T-helper 1 cell (primary cell): ENCODE measurements around the gene TMEM101.
"Not testable (repeated sequence)": the region's sequence is repeated elsewhere in the genome, so short reads cannot be mapped to it uniquely, and the experiment has no call there.

Experiments used
- DNase-seq, 5 donors: peaks; one replicate each; pipeline ENCODE4 v3.0.0-alpha.2; 2012 to 2020

TMEM101 gene

GRCh38 chr17:43974382-43975266 is 40.1 kb downstream of the TMEM101 start:
- no peak for DNase-seq

- not testable (repeated sequence) for DNase-seq
These were observed 42.1 kb downstream of the TMEM101 start for GRCh38 chr17:43972444-43973212.

- DNase-seq = not testable (repeated sequence)
These were observed 43.3 kb downstream of the TMEM101 start for GRCh38 chr17:43971436-43971835.

GRCh38 chr17:43970366-43970765 is 44.4 kb downstream of the TMEM101 start:
- DNase-seq = no peak

GRCh38 chr17:43967251-43967875 is 47.4 kb downstream of the TMEM101 start:
- no peak for DNase-seq

GRCh38 chr17:43966276-43966675 is 48.5 kb downstream of the TMEM101 start:
- DNase-seq = no peak

GRCh38 chr17:43962479-43962878 is 52.3 kb downstream of the TMEM101 start:
- no peak for DNase-seq

GRCh38 chr17:43961954-43962353 is 52.8 kb downstream of the TMEM101 start:
- DNase-seq = no peak

- DNase-seq = not testable (repeated sequence)
These were observed 53.5 kb downstream of the TMEM101 start for GRCh38 chr17:43961292-43961691.
